GM10248 (cell line): ENCODE results near the gene SLC25A3.

Experiments
- CTCF ChIA-PET: fragments of 300-600 bp; sonication (Branson Sonifier 250); formaldehyde crosslinking; extraction: SDS; loops from one replicate; lab custom pipeline; 2021; ENCODE audit warnings: antibody characterized with exemption; lab: Yijun Ruan, JAX
- POLR2A ChIA-PET: fragments of 350-650 bp; sonication (Branson Sonifier 250); formaldehyde crosslinking; extraction: SDS; loops from one replicate; lab custom pipeline; 2020; ENCODE audit warnings: antibody characterized with exemption; lab: Yijun Ruan, JAX
- DNase-seq: peaks from one replicate; pipeline ENCODE4 v3.0.0; 2012; ENCODE audit errors: extremely low spot score
- TF ChIP-seq, protein P1 (sequence below): IDR thresholded peaks from 2 replicates; pipeline ENCODE4 v1.5.1; 2012; ENCODE audit warnings: mild to moderate bottlenecking, low read depth; ENCODE audit errors: extremely low read depth, missing control alignments, control extremely low read depth

Gene SLC25A3

DNA sequence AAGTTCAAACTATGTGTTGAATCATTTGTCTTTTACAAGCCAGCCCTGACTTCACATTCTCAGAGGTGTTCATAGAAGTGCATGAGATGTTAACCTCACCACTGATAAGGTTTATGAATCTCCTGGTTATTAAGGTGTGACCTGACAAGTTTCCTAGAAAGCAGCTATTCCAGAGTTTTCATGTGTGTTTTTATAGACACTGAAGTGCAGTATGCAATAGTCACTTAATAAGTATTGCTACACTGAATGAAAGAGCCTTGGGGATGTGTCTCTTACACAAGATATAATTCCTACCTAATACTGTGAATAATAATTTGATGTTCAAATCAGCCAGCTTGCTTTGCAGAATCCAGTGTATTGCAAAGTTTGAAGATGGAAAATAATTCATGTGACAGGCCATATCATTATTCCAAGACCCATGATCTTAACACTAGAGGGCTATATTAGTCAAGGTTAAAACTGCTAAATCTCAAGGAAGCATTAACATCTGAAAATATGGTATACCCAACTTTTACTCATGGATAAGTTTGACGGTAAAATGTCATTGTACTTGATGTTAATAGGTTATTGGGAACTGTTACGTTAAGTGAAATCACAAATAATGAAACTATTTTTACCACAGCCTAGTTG, 13.0 kb downstream of the SLC25A3 start:
- no peak for DNase-seq
- TF ChIP-seq, protein P1, sequence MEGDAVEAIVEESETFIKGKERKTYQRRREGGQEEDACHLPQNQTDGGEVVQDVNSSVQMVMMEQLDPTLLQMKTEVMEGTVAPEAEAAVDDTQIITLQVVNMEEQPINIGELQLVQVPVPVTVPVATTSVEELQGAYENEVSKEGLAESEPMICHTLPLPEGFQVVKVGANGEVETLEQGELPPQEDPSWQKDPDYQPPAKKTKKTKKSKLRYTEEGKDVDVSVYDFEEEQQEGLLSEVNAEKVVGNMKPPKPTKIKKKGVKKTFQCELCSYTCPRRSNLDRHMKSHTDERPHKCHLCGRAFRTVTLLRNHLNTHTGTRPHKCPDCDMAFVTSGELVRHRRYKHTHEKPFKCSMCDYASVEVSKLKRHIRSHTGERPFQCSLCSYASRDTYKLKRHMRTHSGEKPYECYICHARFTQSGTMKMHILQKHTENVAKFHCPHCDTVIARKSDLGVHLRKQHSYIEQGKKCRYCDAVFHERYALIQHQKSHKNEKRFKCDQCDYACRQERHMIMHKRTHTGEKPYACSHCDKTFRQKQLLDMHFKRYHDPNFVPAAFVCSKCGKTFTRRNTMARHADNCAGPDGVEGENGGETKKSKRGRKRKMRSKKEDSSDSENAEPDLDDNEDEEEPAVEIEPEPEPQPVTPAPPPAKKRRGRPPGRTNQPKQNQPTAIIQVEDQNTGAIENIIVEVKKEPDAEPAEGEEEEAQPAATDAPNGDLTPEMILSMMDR: peak; percentile 22
- ChIA-PET CTCF (interaction anchor here (0.6 to 1.8 kb wide), 10 partner anchors 8 to 45 kb away, joined by 3 to 5 read pairs (median 3); no protein-coding TSS in a partner anchor), POLR2A (interaction anchor here (0.6 to 0.8 kb wide), 3 partner anchors 9 to 59 kb away, joined by 3 read pairs; no protein-coding TSS in a partner anchor)

DNA sequence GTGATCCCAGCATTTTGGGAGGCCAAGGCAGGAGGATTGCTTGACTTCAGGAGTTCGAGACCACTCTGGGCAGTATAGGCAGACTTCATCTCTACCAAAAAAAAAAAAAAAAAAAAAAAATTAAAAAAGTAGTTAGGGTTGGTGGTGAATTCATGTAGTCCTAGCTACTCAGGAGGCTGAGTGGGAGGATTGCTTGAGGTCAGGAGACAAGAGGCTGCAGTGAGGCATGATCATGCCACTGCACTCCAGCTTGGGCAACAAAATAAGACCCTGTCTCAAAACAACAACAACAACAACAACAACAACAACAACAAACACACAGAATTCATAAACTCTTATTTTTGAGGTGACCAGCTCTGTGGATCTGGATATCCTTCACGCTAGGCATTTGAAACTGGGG, 17.1 kb downstream of the SLC25A3 start:
- CTCF ChIA-PET: no interaction called here
- DNase-seq: no peak
- POLR2A ChIA-PET: no interaction called here

DNA sequence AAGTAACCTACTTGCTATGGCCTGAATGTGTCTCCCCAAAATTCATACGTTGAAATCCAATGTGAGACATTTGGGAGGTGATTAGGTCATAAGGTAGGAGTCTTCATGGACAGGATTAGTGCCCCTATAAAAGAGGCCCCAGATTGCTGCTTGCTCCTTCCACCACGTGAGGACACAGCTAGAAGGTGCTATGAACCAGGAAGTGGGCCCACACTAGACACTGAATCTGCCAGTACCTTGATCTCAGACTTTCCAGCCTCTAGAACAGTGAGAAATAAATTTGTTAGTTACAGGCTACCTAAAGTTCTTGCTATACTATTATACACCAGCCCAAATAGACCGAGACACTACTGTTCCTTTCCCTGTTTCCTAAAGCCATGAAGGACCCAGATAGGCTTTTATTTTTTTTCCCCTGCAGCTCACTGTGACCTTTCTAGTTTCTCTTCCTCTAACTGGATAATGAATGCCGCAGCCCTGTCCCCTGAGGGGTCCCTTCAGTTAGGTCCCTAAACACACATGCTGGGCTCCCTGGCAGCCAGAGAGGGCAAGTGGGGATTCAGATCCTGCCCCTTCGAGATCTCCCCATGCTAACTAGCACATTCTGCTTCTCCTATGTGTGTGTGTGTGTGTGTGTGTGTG, 19.3 kb downstream of the SLC25A3 start:
- POLR2A ChIA-PET: interaction anchor here (0.6 to 1.2 kb wide), 3 partner anchors 9 to 19 kb away, joined by 3 to 8 read pairs (median 4); partner anchors contain the start of gene SLC25A3
- TF ChIP-seq, protein P1: no peak
- DNase-seq: peak; percentile 50
- CTCF ChIA-PET: interaction anchor here (0.6 to 1.5 kb wide), 5 partner anchors 9 to 46 kb away, joined by 3 to 7 read pairs (median 3); no protein-coding TSS in a partner anchor

More for the DNA sequence above, 17.1 kb downstream of the SLC25A3 start:
- TF ChIP-seq, protein P1: no peak

DNA sequence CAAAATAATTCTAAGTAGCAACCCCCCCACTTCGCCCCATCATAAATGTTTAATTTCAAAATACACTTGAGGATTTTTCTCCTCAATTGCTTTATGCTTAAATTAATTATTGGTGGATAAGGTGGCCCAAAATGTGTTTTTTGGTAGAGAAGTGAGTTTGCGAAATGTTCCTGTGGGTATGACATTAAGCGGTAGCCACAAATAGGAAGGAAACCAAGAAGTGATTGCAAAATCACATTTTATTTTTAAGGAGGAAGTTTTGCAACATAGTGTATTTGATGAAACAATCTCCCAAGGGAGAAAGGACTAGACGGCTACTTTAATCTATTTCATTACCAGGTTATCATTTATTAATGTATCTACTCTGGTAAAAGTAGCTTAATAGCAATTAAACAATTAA, 25.5 kb downstream of the SLC25A3 start:
- ChIA-PET CTCF (interaction anchor here (1.1 to 3.2 kb wide), 3 partner anchors 11 to 52 kb away, joined by 3 to 12 read pairs (median 4); no protein-coding TSS in a partner anchor), POLR2A (no interaction called here)
- DNase-seq: no peak
- TF ChIP-seq, protein P1: no peak

DNA sequence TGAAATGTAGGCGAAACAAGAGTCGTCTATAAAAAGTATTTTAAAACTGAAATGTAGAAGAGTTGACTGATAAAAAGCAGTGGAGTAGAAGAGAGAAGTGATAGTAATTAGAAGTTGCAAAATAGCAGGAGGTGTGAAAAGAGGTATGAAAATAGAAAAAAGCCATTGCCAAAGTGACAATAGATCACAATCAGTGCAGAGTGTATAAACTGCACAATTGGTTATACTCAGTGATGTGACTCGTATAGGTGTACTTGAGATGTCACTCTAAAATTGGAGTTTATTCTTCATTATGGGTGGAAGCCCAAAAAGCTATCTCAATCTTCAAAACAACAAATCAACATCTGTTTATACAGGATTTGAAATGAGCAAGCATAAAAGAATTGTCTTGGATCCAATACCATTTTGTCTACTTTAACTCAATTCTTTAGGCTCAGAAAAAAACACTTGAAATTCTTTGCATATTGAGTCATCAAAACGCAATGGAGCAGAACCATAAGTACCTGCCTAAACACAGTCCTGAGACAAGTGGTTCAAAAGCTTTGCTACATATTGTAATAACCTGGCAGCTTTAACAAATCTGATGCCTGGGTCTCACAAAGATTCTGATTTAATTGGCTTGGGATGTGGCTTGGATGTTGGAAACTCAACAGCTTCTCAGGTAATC, 42.3 kb downstream of the SLC25A3 start:
- CTCF ChIA-PET: interaction anchor here (0.8 to 2.3 kb wide), 3 partner anchors 9 to 69 kb away, joined by 3 to 7 read pairs (median 4); no protein-coding TSS in a partner anchor
- TF ChIP-seq, protein P1: no peak
- POLR2A ChIA-PET: no interaction called here
- peak; percentile 56 for DNase-seq

DNA sequence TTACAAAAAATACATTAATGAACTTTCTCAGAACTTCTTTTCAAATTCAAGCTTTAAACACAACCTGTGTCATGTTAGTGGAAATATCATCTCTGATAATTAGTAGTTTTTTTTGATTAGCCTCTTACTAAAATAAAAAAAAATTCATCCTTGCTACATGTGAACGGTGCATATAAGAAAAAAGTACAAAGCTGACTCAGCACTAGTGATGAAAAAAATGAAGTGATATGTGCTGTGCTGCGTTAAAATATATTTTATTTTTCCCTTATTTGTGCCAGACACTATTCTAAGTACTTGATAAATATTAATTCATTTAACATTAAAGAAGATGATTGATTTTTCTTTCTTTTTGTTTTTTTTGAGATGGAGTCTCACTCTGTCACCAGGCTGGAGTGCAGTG, 43.6 kb downstream of the SLC25A3 start:
- ChIA-PET POLR2A (no interaction called here), CTCF (interaction anchor here (1.1 to 2.3 kb wide), 3 partner anchors 40 to 70 kb away, joined by 3 to 7 read pairs (median 3); no protein-coding TSS in a partner anchor)
- no peak for DNase-seq
- TF ChIP-seq, protein P1: no peak
